LNCaP clone FGC (cell line): ENCODE measurements around the gene RPL31.

Source experiments
- DNase-seq: peaks from one replicate; pipeline ENCODE4 v3.0.0-alpha.2; 2011; ENCODE audit warnings: low read depth
- H3K4me3 ChIP-seq: 2 replicates; pipeline ENCODE4 v1.5.1; 2011; ENCODE audit warnings: mild to moderate bottlenecking, low read depth, low read length, control low read depth
- CTCF ChIP-seq: IDR thresholded peaks from 2 replicates; pipeline ENCODE4 v1.5.1; 2012; ENCODE audit warnings: mild to moderate bottlenecking; ENCODE audit not compliant: control insufficient read depth, insufficient read depth; ENCODE audit errors: extremely low read depth

The RPL31 gene

GRCh38 chr2:100964681-100965169 is 37.4 kb upstream of the RPL31 start:
- no peak for DNase-seq
- TF ChIP-seq CTCF: no peak
- H3K4me3 ChIP-seq: no peak overlapping the region

- no peak overlapping the region for H3K4me3 ChIP-seq
- no peak for TF ChIP-seq CTCF
- no peak for DNase-seq
Observed at GRCh38 chr2:100965596-100965995, 36.5 kb upstream of the RPL31 start.

GRCh38 chr2:100967716-100968115 is 34.4 kb upstream of the RPL31 start:
- no peak for DNase-seq
- H3K4me3 ChIP-seq: no peak overlapping the region
- no peak for TF ChIP-seq CTCF

- no peak overlapping the region for H3K4me3 ChIP-seq
- DNase-seq: no peak
- no peak for TF ChIP-seq CTCF
Observed at GRCh38 chr2:100968146-100969145, 33.6 kb upstream of the RPL31 start.

- no peak for TF ChIP-seq CTCF
- no peak overlapping the region for H3K4me3 ChIP-seq
Observed at GRCh38 chr2:100969998-100970397, 32.1 kb upstream of the RPL31 start.

GRCh38 chr2:100971221-100971620 is 30.9 kb upstream of the RPL31 start:
- H3K4me3 ChIP-seq: no peak overlapping the region
- DNase-seq: no peak
- TF ChIP-seq CTCF: no peak

More at GRCh38 chr2:100969998-100970397, 32.1 kb upstream of the RPL31 start:
- no peak for DNase-seq
